ENCODE data around the gene DTX1. TPM values are rescaled to one million over a fixed set of nuclear protein-coding genes. Genes with fewer than 3 reads are reported as not detected.
A peak's percentile ranks its signal among the peaks of the same experiment; 100 is the strongest.

DTX1 gene
- total RNA-seq, 4 donors from 2014 or later, result 2.4 to 8.6 (median 3.1) TPM

DNA sequence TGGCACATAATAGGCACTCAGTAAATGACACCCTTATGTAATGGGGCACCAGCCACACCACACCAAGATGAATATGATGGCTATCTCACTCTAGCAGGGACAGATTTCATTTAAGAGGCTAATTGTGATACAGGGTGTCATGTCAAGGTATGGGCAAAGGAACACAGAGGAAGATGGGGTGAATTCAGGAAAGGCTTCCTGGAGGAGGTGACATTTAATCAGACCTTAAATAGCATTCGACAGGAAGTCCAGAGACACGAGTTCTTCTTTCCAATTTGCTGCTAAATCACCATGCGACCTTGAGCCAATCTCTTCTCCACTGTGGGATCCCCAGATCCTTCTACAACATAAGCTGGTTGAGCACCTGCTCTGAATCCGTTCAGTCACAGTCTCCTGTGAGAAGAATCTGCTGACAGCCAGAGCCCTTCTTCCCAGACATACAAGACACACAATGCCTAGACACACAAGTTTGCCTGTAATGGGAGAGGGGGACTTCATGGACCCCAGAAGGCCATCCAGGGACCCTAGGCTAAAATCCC, 1.5 kb upstream of the DTX1 start:
- intact Hi-C loops (cut with DNase I; ENCODE audit: low total_unique reads), result no loop called here
- DNase-seq, result no peak
- Histone ChIP-seq H3K27me3 (no peaks in the 10 kb centered on the region), H3K27ac (no peak overlapping the region), H3K9me3 (no peaks in the 10 kb centered on the region), H3K36me3 (no peaks in the 10 kb centered on the region), H3K4me1 (peaks cover 0 to 11% of the 10 kb centered on the region in 2 donors), H3K4me3 (no peak overlapping the region)
- TF ChIP-seq POLR2A (IDR thresholded peaks at IDR 0.05) (no peak), CTCF (IDR thresholded peaks at IDR 0.05) (no peak)

DNA sequence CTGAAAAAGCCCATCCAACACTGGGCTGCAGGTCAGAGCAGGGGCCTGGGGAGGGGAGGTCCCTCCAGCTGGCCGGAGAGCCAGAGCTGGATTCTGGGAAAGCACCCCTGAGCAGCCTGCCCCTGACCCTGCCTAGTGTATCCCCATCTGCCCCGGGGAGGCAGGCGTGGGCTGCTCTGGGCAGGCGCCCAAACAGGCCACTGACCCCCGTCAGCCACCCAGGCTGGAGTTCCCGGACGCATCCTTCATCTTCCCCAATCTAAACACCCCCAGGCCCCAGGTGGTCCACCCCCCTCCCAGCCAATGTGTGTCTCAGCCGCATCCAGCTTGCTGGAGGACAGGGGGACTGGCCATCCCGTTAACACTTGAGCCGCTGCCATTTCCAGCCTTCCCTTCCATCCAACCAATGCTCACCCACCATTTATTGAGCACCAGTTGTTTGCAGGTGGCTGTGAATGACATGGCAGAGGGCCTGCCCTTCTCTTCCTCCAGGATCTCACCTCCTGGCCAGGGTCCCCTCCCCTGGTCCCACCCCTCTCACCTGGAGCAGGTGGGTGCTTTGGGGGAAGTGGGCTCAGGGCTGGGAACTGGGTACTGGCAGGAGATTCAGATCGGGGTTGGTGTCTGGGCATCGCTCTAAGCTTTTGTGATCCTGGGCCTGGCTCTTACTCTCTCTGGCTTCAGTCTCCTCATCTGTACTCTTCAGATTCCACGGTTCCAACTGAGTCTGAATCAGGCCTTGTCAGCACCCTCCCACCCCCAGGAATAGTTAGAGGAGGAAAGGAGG, 743 bp upstream of the DTX1 start:
- no peaks in the 10 kb centered on the region for H3K36me3 ChIP-seq
- no peak for DNase-seq
- intact Hi-C loops (cut with DNase I; ENCODE audit: low total_unique reads), result no loop called here
- no peak for TF ChIP-seq CTCF (IDR thresholded peaks at IDR 0.05)
- no peak for TF ChIP-seq POLR2A (IDR thresholded peaks at IDR 0.05)
- H3K27me3 ChIP-seq, result no peaks in the 10 kb centered on the region
- H3K4me3 ChIP-seq, result no peak overlapping the region
- H3K9me3 ChIP-seq, result no peaks in the 10 kb centered on the region
- H3K4me1 ChIP-seq, result peaks cover 0 to 11% of the 10 kb centered on the region in 2 donors
- no peak overlapping the region for H3K27ac ChIP-seq

DNA sequence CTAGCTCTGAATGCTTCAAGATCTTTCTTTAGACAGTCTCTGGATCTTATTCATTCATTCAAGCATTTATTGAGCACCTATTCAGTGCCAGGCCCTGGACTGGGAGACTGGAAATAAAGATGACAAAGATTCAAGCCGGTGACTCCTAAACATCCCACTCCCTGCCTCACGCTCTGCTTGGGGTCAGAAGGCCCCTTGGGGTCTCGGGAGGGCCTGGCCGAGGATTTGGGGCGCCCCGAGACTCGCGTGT, 224 bp upstream of the DTX1 start:
- DNase-seq, result no peak
- H3K27ac ChIP-seq, result no peak overlapping the region
- peaks cover 0 to 11% of the 10 kb centered on the region in 2 donors for H3K4me1 ChIP-seq
- H3K9me3 ChIP-seq, result no peaks in the 10 kb centered on the region
- intact Hi-C loops (cut with DNase I; ENCODE audit: low total_unique reads), result no loop called here
- H3K4me3 ChIP-seq, result peak overlapping the region in 1 of 2 donors; percentile 6
- H3K36me3 ChIP-seq, result no peaks in the 10 kb centered on the region
- no peaks in the 10 kb centered on the region for H3K27me3 ChIP-seq
- TF ChIP-seq POLR2A (IDR thresholded peaks at IDR 0.05), result no peak

GRCh38 chr12:113057565-113058485, 1.3 kb downstream of the DTX1 start:
- intact Hi-C loops (cut with DNase I; ENCODE audit: low total_unique reads), result no loop called here
- TF ChIP-seq POLR2A (IDR thresholded peaks at IDR 0.05) (no peak), CTCF (IDR thresholded peaks at IDR 0.05) (no peak)
- DNase-seq, result no peak
- Histone ChIP-seq H3K4me1 (peaks cover 0 to 11% of the 10 kb centered on the region in 2 donors), H3K27me3 (no peaks in the 10 kb centered on the region), H3K4me3 (no peak overlapping the region), H3K36me3 (no peaks in the 10 kb centered on the region), H3K9me3 (no peaks in the 10 kb centered on the region), H3K27ac (no peak overlapping the region)

DNA sequence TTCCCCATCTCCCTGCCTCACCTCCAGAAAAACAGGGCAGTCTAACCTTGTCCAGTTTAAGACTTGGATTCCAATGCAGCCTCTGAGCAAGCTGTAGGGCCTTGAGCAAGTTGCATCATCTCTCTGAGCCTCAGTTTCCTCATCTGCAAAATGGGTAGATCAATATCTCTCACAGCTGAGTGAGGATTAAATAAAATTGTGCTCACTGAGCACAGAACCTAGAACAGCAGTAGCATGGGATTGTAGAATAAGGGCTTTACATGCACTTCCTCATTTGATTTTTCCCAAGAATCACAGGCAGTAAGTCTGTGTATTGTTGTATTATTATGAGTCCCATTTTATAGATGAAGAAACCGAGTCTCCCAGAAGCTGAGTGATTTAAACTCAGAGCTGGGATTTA, 2.0 kb downstream of the DTX1 start:
- Histone ChIP-seq H3K27ac (no peak overlapping the region), H3K4me1 (peaks cover 0 to 11% of the 10 kb centered on the region in 2 donors), H3K36me3 (no peaks in the 10 kb centered on the region), H3K4me3 (no peak overlapping the region), H3K27me3 (no peaks in the 10 kb centered on the region), H3K9me3 (no peaks in the 10 kb centered on the region)
- intact Hi-C loops (cut with DNase I; ENCODE audit: low total_unique reads), result no loop called here
- no peak for TF ChIP-seq POLR2A (IDR thresholded peaks at IDR 0.05)
- no peak for TF ChIP-seq CTCF (IDR thresholded peaks at IDR 0.05)
- no peak for DNase-seq

Data from uterus (tissue), 4 donors.